ENCODE data around the gene CLN5. TPM values are rescaled to one million over a fixed set of nuclear protein-coding genes. Genes with fewer than 3 reads are reported as not detected.

CLN5 gene
- total RNA-seq, 1 experiment from 2014 or later = 18.4 TPM

Other genes with a start within 250 kb of the CLN5 start
- gene KCTD12, start 105.7 kb upstream of the CLN5 start, total RNA-seq (2014; rRNA removed; shearing (Covaris generic)) = 5.6 and 8.4 TPM in 2 replicates
- 0.30 TPM in 1 of 2 replicates, not detected in the other for gene ACOD1, start 43.6 kb upstream of the CLN5 start, total RNA-seq (2014; rRNA removed; shearing (Covaris generic))
- gene FBXL3, start 35.1 kb downstream of the CLN5 start, total RNA-seq (2014; rRNA removed; shearing (Covaris generic)) = 39.0 TPM in 2 replicates

Data from HT1080 (cell line).